ENCODE measurements around the gene PCDH1.

- TF ChIP-seq, protein P1, sequence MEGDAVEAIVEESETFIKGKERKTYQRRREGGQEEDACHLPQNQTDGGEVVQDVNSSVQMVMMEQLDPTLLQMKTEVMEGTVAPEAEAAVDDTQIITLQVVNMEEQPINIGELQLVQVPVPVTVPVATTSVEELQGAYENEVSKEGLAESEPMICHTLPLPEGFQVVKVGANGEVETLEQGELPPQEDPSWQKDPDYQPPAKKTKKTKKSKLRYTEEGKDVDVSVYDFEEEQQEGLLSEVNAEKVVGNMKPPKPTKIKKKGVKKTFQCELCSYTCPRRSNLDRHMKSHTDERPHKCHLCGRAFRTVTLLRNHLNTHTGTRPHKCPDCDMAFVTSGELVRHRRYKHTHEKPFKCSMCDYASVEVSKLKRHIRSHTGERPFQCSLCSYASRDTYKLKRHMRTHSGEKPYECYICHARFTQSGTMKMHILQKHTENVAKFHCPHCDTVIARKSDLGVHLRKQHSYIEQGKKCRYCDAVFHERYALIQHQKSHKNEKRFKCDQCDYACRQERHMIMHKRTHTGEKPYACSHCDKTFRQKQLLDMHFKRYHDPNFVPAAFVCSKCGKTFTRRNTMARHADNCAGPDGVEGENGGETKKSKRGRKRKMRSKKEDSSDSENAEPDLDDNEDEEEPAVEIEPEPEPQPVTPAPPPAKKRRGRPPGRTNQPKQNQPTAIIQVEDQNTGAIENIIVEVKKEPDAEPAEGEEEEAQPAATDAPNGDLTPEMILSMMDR (IDR thresholded peaks at IDR 0.05; ENCODE audit: low read depth, low read length, poor library complexity, severe bottlenecking), result no peak
- no peak for TF ChIP-seq EZH2phosphoT487 (IDR thresholded peaks at IDR 0.05; ENCODE audit: borderline replicate concordance, low read length)
Observed at GRCh38 chr5:141879941-141880738, 1.9 kb upstream of the PCDH1 start.

Data from DOHH2 (cell line).